Right lobe of liver (tissue), 6 donors: ENCODE results near the gene PAX2. TPM values are rescaled to one million over a fixed set of nuclear protein-coding genes. Genes with fewer than 3 reads are reported as not detected.

Experiments used
- ATAC-seq, 4 donors: fragments of 200-7000 bp; cut with Tn5 transposase; one replicate each; pipeline ENCODE4 v1.9.1; 2020; ENCODE audit warnings: mild to moderate bottlenecking in 4 of 4, moderate library complexity in 4 of 4
- DNase-seq, 3 donors: peaks; one replicate each; pipeline ENCODE4 v3.0.0-alpha.2; 2020
- H3K27ac ChIP-seq, 3 donors: fragments of 200-600 bp; one replicate each; pipeline ENCODE4 v1.8.0; 2022
- H3K27me3 ChIP-seq, 2 donors: fragments of 200-600 bp; one replicate each; pipeline ENCODE4 v1.8.0; 2022
- H3K36me3 ChIP-seq, 4 donors: fragments of 200-600 bp; sonication (generic) in 1 of 4; one replicate each; pipeline versions ENCODE4 v1.5.1 to v1.8.0; 2017 to 2022; ENCODE audit warnings: control low read depth in 1 of 4
- H3K4me1 ChIP-seq, 4 donors: fragments of 200-600 bp; sonication (generic) in 1 of 4; one replicate each; pipeline versions ENCODE4 v1.5.1 to v1.8.0; 2017 to 2022; ENCODE audit warnings: control low read depth in 1 of 4
- H3K4me3 ChIP-seq, 3 donors: fragments of 200-600 bp; one replicate each; pipeline ENCODE4 v1.8.0; 2022
- H3K9me3 ChIP-seq, 4 donors: fragments of 200-600 bp; sonication (generic) in 1 of 4; one replicate each; pipeline versions ENCODE4 v1.5.1 to v1.8.0; 2017 to 2022; ENCODE audit warnings: control low read depth in 1 of 4
- CTCF ChIP-seq, 4 donors: fragments of 200-600 bp in 3 of 4; fragments of 450-650 bp in 1 of 4; IDR thresholded peaks; one replicate each; pipeline versions ENCODE4 v1.5.1 to v1.8.0; 2016 to 2022; ENCODE audit warnings: antibody characterized with exemption in 4 of 4, mild to moderate bottlenecking in 2 of 4
- POLR2A ChIP-seq: fragments of 450-650 bp; IDR thresholded peaks from one replicate; pipeline ENCODE4 v1.6.1; 2017; ENCODE audit warnings: antibody characterized with exemption, mild to moderate bottlenecking
- WGBS: methylation state at CpG from one replicate; pipeline ENCODE4 v1.1.6; 2018; ENCODE audit warnings: low coverage, low lambda C conversion rate; ENCODE audit not compliant: insufficient coverage; ENCODE audit errors: missing lambda C conversion rate; 5-methylcytosine and 5-hydroxymethylcytosine counted together
- intact Hi-C, 2 donors: fragments of 100-400 bp; cut with DNase I; formaldehyde crosslinking; loops; one replicate each; pipeline versions ENCODE4 v1.11.2 to v1.14.1; 2022
- total RNA-seq, 6 experiments: library from RNA; depleted of rRNA in 2 of 6; stranded (reverse); fragments of >200 nt in 2 of 6; fragmentation: NEBNext Ultra II Directional in 3 of 6; extraction: Animal tissue kit (Norgen Biotek cat#: 25700) in 3 of 6; gene quantifications; one replicate each; pipeline versions ENCODE4 v1.1.0 to v1.2.4, GENCODE V29; 2016 to 2023
- donor health status: DM: no; HTN: yes; CAD: no.
- donor health status: DM: no; HTN: no; CAD: no.
- donor health status: DM: no; HTN: no; CAD: no.
- donor health status: DM: no; HTN: yes; CAD: no.
- donor health status: DM: no; HTN: yes; CAD: no.

The PAX2 gene
- total RNA-seq, 6 experiments from 2014 or later = 0.24 TPM; not detected in 5

GRCh38 chr10:100731407-100732240, 13.8 kb upstream of the PAX2 start:
- H3K36me3 ChIP-seq = no peaks in the 10 kb centered on the region
- intact Hi-C loops = no loop called here
- TF ChIP-seq POLR2A (no peak), CTCF (IDR thresholded peaks at IDR 0.05) (no peak)
- WGBS = 69% methylated on average over 14 of the region's 24 CpGs
- no peak overlapping the region for H3K27ac ChIP-seq
- H3K9me3 ChIP-seq = no peaks in the 10 kb centered on the region
- H3K4me1 ChIP-seq = peaks cover 0 to 19% (median 7%) of the 10 kb centered on the region in 4 donors
- peaks cover 0 to 43% of the 10 kb centered on the region in 2 donors for H3K27me3 ChIP-seq
- DNase-seq (no peak), ATAC-seq (no peak)
- H3K4me3 ChIP-seq = no peak overlapping the region

- TF ChIP-seq POLR2A (no peak), CTCF (IDR thresholded peaks at IDR 0.05) (no peak)
- ATAC-seq (no peak), DNase-seq (no peak)
- Histone ChIP-seq H3K36me3 (no peaks in the 10 kb centered on the region), H3K9me3 (no peaks in the 10 kb centered on the region), H3K27ac (no peak overlapping the region), H3K4me1 (peaks cover 0 to 19% (median 7%) of the 10 kb centered on the region in 4 donors), H3K27me3 (peaks cover 0 to 47% of the 10 kb centered on the region in 2 donors), H3K4me3 (no peak overlapping the region)
- intact Hi-C loops = no loop called here
- 83% methylated on average over 2 of the region's 2 CpGs for WGBS
Observed at GRCh38 chr10:100732241-100732596, 13.2 kb upstream of the PAX2 start.

DNA sequence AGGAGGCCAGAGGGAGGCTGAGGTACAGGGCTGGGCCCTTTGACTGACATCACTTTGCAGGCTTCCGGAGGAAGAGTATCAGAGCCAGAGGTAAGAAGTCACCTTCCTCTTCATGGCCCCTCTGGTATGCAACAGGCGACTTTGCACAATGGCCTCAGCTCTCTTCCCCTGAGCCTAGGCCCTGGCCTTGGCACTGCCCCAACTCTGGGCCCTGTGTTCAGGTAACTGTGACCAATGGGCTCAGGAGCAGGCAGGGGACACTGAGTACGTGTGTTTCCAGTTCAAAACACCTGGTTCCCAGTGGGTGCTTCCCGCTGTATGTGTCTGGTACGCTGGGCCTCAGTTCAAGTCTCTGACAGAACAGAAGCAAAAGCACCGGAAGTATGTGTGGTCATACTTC, 12.1 kb upstream of the PAX2 start:
- H3K27ac ChIP-seq = no peak overlapping the region
- H3K36me3 ChIP-seq = no peaks in the 10 kb centered on the region
- no peaks in the 10 kb centered on the region for H3K9me3 ChIP-seq
- ATAC-seq = no peak
- WGBS = 78% methylated on average over 4 of the region's 6 CpGs
- TF ChIP-seq CTCF (IDR thresholded peaks at IDR 0.05) (no peak), POLR2A (no peak)
- H3K4me3 ChIP-seq = no peak overlapping the region
- peaks cover 0 to 22% (median 7%) of the 10 kb centered on the region in 4 donors for H3K4me1 ChIP-seq
- intact Hi-C loops = no loop called here
- H3K27me3 ChIP-seq = peaks cover 0 to 48% of the 10 kb centered on the region in 2 donors
- no peak for DNase-seq

DNA sequence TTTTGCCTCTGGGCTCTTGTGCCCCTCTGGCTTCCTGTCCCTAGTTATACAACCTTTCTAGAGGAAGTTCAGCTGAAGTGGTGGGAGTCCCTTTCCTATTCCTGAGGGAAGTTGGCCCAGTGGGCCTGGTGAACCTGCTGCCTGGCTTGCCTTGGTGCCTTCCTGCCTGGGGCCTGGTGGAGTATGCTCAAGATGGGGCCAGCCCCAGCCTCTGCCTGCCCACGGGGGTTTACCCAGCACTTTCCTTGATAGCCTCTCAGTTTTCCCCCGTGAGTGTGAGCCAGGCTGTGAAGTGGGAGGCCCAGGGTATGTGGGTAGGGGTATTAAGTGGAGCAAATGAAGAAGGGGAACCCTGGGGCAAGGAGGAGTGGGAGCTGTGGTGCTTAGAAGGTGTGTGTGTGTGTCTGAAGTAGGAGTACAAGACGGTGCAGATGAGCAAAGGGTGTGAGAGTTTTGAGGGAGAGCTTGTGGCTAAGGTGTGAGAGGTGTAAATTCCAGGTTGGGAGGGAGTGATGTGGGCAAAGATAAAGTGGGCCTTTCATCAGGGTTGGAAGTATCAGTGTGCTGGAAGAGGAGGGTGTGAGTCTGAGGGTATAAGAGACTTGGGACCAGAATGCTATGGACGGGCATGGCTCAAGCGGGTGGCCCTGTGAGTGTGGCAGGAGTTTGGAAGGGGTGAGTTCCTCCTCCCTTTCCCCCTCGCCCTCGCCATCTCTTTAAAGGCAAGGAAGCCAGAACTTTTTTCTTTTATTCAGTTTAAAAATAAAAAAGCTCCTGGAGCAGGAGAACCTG, 10.9 kb upstream of the PAX2 start:
- Histone ChIP-seq H3K9me3 (no peaks in the 10 kb centered on the region), H3K4me3 (no peak overlapping the region), H3K27ac (no peak overlapping the region), H3K36me3 (no peaks in the 10 kb centered on the region), H3K4me1 (peaks cover 0 to 26% (median 8%) of the 10 kb centered on the region in 4 donors), H3K27me3 (peaks cover 0 to 46% of the 10 kb centered on the region in 2 donors)
- no peak for ATAC-seq
- intact Hi-C loops = no loop called here
- no peak for DNase-seq
- TF ChIP-seq CTCF (IDR thresholded peaks at IDR 0.05) (no peak), POLR2A (no peak)
- whole genome bisulfite sequencing = 59% methylated on average over 7 of the region's 7 CpGs
